CD4-positive, alpha-beta T cell treated with Interleukin-4 for 4 hours (primary cell): ENCODE measurements around the gene UNC119.
"Not testable (repeated sequence)": the region's sequence is repeated elsewhere in the genome, so short reads cannot be mapped to it uniquely, and the experiment has no call there.

Experiments
- DNase-seq: peaks from one replicate; pipeline ENCODE4 v3.0.0-alpha.2; 2020

Gene UNC119

DNA sequence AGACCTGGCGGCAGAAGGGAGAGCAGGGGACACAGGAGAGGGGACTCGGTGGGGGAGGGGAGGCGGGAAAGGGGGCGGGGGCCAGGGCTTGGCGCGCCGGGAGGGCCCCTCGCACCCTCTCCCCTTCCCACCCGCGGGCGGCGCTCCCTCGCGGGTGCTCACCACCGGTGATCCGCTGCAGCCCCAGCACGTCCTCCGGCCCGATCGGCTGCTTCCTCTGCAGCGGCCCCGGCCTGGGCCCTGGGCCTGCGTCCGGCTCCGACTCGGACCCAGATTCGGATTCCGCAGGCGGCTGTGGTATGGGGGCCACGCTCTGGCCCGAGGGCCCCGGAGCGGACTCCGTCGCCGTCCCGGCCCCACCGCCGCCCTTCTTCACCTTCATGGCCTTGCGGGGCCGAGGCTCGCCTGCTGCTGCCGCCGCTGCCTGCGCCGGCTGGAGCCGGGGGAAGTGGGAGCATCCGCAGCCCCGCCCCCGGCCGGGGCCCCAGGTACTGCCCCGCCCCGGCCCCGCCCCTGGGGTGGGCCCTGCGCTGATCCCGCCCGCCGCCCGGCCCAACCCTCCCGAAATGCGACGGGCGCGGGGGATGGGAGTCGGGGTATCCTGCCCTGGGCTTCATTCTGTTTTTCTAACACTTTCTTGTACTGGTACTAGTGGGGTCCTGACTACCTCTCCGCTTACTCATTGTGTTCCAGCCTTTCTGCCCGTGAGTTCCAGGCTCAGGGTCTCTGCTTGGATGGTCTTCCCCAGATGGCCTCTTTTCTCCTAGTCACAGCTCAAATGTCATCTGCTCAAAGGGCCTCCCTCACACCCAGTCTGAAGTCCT lies at the start of gene UNC119:
UNC119 (minus strand) TSS at position 449 of the 824 bp plus-strand sequence; CDS start at position 382, 67 bp downstream.
- peak; percentile 50 for DNase-seq

DNA sequence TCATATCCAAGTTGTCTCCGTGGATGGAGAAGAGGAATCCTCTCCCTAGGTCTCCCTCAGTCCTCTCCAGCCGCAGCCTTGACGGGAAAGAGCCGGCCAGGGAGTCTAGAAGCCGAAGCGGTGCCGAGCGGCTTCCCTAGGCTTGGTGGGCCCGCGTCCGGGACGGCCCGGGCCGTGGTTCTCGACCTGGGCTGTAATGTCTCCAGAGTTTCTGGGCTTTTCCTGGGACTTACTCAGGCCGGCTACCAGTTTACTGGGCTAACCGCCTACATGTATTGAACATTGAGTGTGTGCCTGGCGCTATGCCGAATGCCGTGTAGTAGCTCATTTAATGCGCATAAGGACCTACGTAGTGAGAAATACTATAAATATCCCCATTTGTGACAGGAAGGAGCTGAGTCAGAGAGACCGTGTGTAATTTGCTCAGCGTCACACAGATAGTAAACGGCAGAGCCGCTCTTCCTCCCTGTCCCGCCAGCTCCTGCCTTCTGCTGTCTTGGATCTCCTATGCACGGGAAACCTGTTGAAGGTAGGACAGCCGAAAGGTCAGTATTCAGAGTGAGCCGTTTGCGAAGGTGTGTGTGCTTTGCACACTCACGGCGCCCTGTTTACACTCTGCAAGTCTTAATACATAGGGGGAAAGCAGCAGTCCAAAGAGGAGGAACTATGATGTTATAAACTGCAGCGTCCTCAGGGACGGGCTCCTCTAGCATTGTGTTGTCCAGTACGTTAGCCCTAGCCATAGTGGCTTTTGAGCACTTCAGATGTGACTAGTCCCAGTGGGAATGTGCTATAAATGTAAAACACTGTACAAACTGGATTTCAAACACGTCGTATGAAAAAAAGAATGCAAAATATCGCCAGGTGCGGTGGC lies 47.1 kb upstream of the UNC119 start:
- peak; percentile 78 for DNase-seq

DNA sequence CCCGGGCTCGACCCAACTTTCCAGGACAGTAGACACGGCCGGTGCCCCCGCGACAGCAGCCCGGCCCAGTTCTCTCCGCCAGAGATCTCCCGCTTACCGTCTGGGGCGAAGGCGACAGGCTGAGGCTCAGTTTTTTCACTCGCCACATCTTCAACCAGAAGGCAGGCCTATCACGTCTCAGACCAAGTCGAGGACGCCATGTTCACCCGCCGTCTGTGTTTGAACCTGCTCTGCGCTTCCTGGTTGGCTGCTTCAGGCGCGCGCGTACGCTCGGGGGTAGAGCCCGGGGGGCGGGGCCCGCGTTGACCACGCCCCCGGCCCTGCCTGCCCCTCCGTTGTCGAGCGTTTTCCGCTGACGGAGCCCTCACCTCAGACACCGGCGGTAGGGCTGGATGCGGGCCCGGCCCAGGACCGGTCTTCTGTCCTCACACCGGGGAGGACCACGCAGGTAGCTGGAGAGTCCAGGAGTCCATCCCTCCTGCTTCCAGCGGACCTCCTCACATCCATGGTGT lies 46.4 kb upstream of the UNC119 start, which contains the start of gene SPAG5:
SPAG5 (minus strand) TSS at position 227 of the 512 bp plus-strand sequence; CDS start at position 148, 79 bp downstream.
- DNase-seq, result peak; percentile 92

DNA sequence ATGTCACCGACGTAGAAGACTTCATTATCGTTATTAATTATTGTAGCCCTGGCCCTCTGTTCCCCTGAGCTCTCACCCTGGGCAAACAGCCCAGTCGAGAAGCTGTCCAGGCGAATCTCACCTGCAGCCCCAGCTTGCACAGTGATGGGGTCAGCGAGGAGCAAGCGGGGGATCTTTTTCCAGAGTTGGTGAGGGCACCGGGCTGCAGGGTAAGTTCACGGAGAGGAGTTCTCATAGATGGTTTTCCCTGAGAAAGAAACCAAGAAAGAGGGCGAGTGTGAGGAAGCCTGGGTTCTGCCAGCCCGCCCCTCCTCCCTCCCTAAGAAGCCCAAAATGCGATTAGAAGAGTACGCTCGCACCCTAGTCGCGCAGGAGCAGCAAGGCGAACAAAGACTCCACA lies 46.0 kb upstream of the UNC119 start:
- DNase-seq, result no peak

DNA sequence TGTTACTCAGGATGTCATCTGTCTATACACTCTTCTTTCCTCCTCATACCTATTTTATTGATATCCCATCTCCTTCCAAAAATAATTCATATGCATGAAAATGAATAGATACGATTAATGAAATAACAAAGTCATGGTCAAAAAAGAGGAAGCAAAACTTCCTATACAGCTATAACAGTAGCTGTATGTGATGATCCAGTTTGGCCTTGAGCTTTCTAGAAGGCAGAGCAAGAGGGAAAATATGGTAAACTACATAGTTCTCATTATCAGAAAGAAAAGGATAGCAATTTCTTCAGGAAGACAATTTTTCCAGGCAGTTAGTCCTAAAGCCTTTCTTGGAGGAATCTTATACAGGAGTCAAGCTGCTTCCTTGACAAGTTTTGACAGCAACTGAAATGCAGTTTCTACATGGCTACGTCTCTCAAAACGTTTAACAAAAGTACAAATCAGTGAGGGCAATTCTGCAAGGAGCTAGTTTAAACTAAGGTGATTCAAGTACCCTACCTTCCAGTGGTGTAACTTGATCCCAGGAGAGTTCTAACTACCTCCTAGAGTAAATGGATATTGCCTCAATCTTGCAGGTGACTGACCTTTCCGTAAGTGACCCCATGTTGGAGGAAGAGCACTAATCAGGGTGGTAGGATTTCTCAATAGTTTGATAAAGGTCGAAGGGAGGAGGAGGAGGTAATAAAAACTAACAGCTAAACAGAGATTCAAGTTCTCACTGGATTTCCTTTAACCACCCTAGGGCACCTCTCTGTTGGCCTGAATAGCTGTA lies 45.4 kb upstream of the UNC119 start:
- DNase-seq, result no peak

DNA sequence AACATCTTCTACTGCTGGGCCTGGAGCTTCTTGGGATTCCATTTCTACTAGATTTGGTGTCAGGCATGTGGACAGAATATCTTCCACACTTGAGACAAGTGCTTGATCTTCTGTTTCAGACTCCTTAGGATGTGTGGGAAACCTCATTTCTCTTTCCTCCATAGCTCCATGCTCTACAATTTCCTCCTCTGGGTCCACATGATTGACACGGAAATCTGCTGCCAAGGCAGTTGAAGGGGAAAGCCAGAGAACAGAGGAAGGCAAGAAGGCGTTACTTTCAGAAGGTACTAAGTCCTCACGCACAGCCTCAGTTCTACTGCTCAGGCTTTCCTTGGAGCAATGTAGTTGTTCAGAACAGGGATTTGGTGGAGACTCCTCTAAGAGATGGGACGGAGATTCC lies 39.8 kb upstream of the UNC119 start:
- no peak for DNase-seq

DNA sequence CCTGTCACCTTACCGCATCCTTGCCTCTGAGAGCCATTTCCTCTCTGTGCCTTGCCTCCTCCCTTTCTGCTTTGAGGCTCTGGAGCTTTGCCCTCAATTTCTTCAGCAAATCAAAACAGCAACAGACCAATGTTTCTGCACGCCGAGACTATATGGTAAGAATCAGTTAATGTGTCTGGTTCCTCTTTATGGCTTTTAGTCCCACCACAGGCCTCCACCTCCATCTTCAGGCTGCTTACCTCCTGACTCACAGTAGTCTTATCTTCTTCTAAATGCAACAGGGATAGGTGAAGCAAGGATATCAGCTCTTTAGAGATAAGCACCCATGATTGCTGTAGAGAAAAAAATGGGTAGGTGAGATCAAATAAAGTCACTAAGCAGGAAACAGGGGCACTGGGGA lies 33.4 kb upstream of the UNC119 start:
- no peak for DNase-seq

DNA sequence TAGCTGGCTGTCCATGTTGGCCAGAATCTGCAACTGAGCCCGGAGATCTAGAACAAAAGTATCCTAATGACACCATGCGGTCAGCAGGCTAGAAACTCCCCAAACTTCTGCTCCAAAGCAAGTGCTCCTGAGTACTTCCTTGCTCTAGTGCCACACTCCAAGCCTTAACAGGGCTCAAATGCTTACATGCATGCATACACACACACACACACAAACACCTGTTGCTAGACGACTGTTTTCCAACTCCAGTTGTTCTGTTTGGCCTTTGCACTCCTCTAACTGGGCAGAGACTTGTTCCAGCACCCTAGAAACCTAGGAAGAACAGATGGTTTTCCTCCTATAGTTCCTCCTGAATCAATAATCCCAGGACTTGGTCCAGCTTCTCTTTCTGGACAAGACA lies 32.0 kb upstream of the UNC119 start:
- no peak for DNase-seq

DNA sequence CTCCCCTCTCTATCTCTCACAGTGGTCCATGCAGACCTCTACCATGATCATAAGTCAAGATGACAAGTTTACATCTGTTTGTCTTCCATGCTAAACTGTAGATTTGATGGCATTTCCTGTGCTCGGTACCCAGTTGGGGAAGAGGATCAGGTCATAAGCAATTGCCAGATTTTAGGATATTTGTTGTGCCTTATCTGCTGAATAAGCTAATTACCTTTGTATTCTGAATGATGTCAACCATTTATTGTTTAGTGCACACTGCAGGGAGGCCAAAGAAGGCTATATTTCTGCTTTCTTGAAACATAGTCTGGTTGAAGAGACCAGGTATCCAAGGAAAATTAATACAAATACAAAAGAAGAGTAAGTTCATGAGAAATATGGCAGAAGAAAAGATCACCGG lies 30.1 kb upstream of the UNC119 start:
- no peak for DNase-seq

DNA sequence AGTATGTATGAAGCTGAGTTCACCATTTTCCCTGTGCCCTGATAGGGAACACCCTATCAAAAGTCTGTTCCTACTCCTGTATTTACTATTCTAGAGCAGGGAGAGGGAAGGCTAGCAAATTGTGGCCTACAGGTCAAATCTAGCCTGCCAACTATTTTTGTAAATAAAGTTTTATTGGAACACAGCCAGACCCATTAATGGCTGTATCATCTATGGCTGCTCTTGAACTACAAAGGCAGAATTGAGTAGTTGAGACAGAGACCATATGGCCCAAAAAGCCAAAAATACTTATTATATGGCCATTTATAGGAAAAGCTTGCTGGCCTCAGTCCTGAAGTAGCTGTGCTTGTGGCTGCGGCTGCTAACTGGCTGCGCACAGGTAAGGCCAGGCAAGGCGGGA lies 28.5 kb upstream of the UNC119 start:
- no peak for DNase-seq

DNA sequence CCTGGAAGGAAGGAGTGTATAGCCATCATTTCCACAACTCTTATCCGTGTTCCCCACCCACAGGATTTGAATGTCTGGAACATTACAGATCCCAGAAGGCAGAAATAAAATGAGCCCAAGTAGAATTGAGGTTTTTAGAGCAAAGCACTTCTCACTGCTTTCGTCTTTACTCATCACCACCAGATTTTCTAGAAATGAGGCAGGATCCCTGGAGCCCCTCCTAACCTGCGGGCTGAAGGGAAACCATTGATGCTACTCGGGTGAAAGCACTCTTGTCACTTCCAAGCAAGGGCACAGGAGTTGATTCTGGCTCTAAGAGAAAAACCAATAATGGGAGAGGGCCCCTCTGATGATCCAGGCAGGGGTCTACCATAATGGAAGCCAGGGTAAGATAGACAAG lies 27.1 kb upstream of the UNC119 start:
- DNase-seq, result no peak

DNA sequence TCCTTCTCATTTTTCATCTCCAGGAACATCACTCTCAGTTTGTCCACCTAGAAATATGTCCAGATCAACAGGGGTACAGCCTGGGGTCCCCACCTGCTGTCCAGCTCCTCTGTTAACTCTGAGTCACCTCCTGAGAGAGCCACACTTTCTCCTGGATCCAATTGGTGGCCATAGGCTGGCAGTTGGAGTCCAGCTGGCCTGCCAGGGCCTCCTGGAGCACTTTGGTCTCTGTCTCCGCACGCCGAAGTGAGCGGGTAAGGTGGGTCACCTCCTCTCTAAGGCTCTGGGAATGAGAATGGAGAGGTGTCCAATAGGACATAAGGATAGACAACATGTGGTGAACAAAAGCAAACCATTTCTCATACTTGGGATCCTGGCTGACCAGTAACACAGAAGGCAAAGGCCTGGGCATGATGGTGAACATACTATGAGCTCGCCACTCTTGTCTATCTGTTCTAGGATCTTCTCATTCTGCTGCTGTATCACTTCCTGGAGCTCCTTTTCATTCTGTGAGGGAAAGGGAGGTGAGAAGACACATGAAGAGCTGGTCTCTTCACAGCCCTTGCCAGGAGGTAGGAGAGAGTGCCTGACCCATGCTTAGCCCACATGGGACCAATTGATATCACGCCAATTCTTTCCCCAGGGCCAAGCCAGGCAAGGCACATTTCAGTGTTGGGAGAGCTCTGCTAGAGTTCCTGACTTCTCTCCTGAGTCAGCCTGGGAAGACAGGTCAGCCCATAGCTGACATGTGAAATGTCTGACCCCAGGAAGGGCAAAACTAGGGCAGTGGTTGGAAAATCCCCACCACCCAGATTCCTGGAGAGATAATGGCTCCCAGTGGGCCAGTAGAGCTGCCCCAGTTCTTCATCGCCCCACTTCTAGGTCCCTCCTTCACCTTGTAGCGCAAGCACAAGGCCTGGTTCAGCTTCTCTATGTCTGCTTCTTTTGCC lies 26.1 kb upstream of the UNC119 start:
- DNase-seq, result no peak

DNA sequence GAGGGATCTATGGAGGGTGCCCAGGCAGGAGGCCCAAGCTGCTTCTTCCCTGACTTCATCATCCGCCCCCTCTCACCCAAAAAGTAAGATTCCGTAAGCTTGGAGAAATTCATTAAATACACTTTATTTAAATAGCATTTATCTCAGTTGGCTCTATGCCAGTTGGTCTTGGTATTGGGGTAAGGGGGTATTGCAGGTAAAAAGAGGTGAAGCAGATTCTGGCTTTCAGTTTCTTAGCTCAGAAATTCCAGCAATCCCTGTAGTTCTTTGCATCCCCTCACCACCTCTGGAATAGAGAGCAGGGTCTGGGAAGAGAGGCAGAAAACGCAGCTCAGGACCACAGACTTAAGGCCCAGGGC lies 25.0 kb upstream of the UNC119 start:
- no peak for DNase-seq

DNA sequence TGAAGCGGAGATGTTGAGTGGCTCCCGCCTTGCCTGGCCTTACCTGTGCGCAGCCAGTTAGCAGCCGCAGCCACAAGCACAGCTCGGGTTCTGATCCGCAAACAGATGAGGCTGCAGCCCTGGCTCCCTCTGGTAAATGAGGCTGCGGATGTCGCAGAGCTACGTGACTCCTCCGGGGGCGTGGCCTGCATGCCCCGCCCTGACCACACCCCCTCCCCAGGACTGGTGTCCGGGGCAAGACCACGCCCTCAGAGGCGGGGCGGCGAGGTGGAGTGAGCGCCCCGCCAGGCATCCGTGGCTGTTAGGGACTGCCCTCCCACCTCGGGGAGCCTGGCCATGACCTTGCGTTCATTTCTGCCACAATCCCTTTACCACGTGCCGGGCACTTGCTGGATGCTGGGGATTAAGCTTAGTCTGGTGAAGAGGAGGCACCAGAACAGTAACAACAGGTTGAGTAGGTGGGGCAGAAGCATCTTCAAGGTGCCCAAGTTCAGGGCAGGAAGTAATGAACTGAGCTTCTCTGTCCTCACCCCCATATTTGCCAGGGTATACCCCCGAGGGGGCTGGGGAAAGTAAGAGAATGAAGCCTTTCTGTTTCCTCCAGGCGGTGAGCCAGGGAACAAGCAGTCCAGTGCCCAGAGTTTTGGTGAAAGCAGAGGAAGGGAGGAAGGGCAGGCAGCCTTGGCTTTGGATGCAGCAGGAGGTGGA lies 24.5 kb upstream of the UNC119 start, which contains the start of gene ALDOC:
ALDOC (minus strand) TSS at position 138 of the 708 bp plus-strand sequence. CDS start 1,363 bp downstream, outside the sequence.
- peak; percentile 96 for DNase-seq

DNA sequence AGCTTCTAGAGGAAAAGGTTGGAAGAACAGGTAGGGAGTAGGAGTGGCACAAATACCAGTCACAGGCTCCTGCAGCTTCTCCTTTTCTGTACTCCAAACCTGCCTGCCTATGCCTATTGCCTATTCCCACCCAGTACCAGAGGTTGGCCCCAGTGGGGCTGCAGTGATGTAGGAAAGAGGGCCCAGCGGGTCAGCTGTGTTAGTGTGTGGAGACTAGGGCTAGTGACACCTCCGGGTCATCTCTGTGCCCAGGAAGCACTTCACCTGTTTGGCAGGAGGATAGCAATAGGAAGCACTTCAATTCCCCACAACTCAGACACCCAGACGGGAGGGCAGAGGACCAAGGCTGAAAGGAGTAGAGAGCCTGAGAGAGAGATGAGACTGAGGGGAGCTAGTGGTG lies 23.6 kb upstream of the UNC119 start:
- not testable (repeated sequence) for DNase-seq

DNA sequence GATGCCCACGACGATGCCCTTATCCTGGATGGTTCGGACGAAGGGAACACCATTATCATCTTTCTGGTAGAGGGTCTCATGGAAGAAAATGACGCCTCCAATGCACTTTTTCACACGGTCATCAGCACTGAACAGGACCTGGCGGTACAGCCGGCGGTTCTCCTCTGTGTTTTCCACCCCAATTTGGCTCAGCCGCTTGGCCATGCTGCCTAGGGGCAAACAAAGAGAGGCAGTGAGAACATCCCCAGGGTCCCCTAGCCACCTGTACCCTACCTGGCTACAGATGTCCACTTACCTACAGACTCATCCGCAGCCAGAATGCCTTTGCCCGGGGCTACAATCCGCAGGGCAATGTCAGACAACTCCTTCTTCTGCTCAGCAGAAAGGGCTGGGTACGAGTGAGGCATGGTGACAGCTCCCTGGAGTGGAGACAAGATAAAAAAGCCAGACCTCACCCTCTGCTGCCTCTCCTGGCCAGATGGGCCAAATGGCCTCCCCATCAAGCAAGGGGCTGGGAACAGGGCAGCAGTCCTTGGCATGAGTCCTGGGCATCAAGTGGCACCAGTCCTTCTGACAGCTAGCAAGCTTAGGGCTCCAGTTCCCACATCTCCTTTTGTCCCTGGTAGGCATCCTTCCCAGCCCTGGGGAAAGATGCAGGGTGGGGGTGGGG lies 22.8 kb upstream of the UNC119 start:
- no peak for DNase-seq

DNA sequence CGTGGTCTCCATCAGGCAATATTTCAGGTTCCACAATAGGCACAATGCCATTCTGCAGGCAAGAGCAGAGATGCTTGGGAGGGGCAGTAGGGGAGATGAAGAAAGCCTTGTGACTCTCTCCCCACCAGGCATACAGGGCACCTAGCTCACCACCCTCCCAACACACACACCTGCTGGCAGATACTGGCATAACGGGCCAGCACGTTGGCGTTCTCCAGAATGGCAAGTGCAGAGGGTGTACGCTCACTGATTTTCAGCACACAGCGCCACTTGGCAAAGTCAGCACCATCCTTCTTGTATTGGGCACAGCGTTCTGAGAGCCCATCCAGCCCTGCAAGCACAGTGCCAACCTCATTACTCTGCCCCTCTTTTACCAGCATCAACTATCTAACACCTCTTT lies 22.1 kb upstream of the UNC119 start:
- DNase-seq, result no peak

DNA sequence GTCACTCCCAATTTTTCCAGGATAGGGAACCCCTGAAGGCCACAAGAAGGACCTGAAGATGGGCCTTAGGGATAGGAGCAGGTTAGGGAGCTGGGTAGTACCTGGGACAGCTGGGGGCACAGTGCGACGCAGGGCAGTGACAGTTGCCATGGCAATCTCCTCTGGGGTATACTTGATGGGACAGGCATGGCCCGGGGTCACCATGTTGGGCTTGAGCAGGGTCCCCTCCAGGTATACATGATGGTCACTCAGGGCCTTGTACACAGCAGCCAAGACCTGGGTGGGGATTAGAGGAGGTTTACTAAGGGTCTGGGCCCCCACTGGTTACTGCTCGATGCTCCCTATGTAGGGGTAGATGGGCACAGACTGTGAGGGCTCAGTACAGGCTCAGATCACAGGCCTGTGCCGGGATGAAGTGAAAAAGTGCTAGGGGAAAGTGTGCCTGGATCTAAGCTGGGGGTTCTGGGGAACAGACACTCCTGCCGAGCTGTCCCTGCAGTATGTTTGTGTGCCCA lies 21.6 kb upstream of the UNC119 start:
- DNase-seq, result no peak

DNA sequence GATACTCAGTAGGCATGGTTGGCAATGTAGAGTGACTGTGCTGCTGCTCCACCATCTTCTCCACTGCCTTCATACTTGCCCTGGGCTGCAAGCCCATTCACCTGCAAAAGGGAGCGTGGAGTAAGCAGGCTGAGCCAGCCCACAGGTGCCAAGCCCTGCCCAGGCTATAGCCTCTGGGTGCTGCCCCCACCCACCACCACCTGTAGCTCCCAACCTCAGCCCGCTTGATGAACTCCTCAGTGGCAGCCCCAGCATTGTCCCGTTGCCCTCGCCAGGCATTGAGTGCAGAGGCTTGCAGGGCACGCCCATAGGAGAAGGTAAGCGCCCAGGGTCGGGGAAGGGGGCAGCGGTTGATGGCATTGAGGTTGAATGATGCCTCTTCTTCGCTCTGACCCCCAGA lies 21.1 kb upstream of the UNC119 start:
- DNase-seq, result no peak

DNA sequence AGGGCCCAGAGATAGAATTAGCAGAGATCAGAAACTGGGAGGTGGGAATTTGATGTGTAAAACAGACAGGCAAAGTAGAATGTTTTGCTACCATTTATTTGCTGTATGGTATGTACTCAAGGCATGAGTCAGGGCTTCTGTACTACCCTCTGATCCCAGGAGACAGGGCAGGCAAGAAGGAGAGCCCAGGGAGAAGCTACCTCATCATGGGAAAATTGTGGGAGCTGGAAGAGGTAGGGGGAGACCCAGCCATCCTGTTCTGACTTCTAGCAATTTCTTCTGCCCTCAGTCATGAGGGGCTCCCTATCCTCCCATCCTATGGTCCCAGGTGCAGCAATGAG lies 20.6 kb upstream of the UNC119 start:
- no peak for DNase-seq
